C1 segment of cervical spinal cord (tissue), 14 donors: ENCODE data around the gene VWF.

Experiments used
- DNase-seq, 14 donors: peaks; one replicate each; lab custom pipeline; 2025; lab: John Stamatoyannopoulos, UW

Gene VWF

GRCh38 chr12:5914387-5915149 is 209.9 kb downstream of the VWF start:
- no peak for DNase-seq

GRCh38 chr12:5913387-5913786 is 211.1 kb downstream of the VWF start:
- peak in 1 of 14 donors; percentile 21 for DNase-seq

GRCh38 chr12:5912437-5913334 is 211.8 kb downstream of the VWF start:
- DNase-seq = no peak

GRCh38 chr12:5912011-5912410 is 212.5 kb downstream of the VWF start:
- no peak for DNase-seq

GRCh38 chr12:5910790-5911548 is 213.5 kb downstream of the VWF start:
- DNase-seq = no peak

GRCh38 chr12:5909560-5909959 is 214.9 kb downstream of the VWF start:
- DNase-seq = no peak

- no peak for DNase-seq
Observed at GRCh38 chr12:5908251-5908650, 216.2 kb downstream of the VWF start.

GRCh38 chr12:5907807-5908206 is 216.7 kb downstream of the VWF start:
- DNase-seq = no peak

GRCh38 chr12:5905757-5906156 is 218.7 kb downstream of the VWF start:
- DNase-seq = no peak

GRCh38 chr12:5904969-5905368 is 219.5 kb downstream of the VWF start:
- DNase-seq = no peak

- DNase-seq = no peak
Observed at GRCh38 chr12:5904441-5904840, 220.0 kb downstream of the VWF start.

GRCh38 chr12:5902736-5903135 is 221.7 kb downstream of the VWF start:
- no peak for DNase-seq

GRCh38 chr12:5901416-5901815 is 223.1 kb downstream of the VWF start:
- DNase-seq = no peak

- DNase-seq = no peak
Observed at GRCh38 chr12:5900533-5901205, 223.8 kb downstream of the VWF start.

- no peak for DNase-seq
Observed at GRCh38 chr12:5900076-5900475, 224.4 kb downstream of the VWF start.

- no peak for DNase-seq
Observed at GRCh38 chr12:5899675-5900074, 224.8 kb downstream of the VWF start.

GRCh38 chr12:5898874-5899273 is 225.6 kb downstream of the VWF start:
- no peak for DNase-seq
